HFFc6 (cell line): Measurements from ENCODE around the gene GBX2. TPM values are rescaled to one million over a fixed set of nuclear protein-coding genes. Genes with fewer than 3 reads are reported as not detected.

Experiments used
- DNase-seq: peaks from one replicate; pipeline ENCODE4 v3.0.0-alpha.2; 2018
- H3K27ac Mint-ChIP-seq: 2 replicates; pipeline ENCODE4 v1.8.0; 2020; ENCODE audit warnings: mild to moderate bottlenecking, mixed read lengths
- H3K27me3 Mint-ChIP-seq: 2 replicates; pipeline ENCODE4 v1.8.0; 2021; ENCODE audit warnings: mild to moderate bottlenecking, moderate library complexity, mixed read lengths; ENCODE audit not compliant: insufficient read depth
- H3K36me3 Mint-ChIP-seq: 2 replicates; pipeline ENCODE4 v1.8.0; 2021; ENCODE audit warnings: low read depth, mixed read lengths
- H3K4me1 Mint-ChIP-seq: 2 replicates; pipeline ENCODE4 v1.8.0; 2020; ENCODE audit warnings: low read depth, mixed read lengths
- H3K4me3 Mint-ChIP-seq: 2 replicates; pipeline ENCODE4 v1.8.0; 2020; ENCODE audit warnings: mild to moderate bottlenecking, moderate library complexity, mixed read lengths
- H3K9me3 Mint-ChIP-seq: 2 replicates; pipeline ENCODE4 v1.8.0; 2020; ENCODE audit warnings: mild to moderate bottlenecking, mixed read lengths
- CTCF ChIP-seq: fragments of 200-600 bp; sonication (generic); IDR thresholded peaks from 2 replicates; pipeline ENCODE4 v1.5.0; 2021; ENCODE audit warnings: antibody characterized with exemption, mild to moderate bottlenecking
- long read RNA-seq: library from polyadenylated mRNA; unstranded; transcript quantifications from one replicate; pipeline ENCODE4 v2.0.0, GENCODE V29; 2019
- total RNA-seq, 6 experiments: library from RNA; stranded (reverse); fragmentation: NEBNext Ultra II Directional; extraction: Animal tissue kit (Norgen Biotek cat#: 25700); gene quantifications; 2 replicates in 1 of 6; 3 replicates in 5 of 6; pipeline ENCODE4 v1.2.3, GENCODE V29; 2021

The GBX2 gene
- not detected for total RNA-seq
- long read RNA-seq: 0 reads

GRCh38 chr2:236168110-236169080, at the start of gene GBX2:
Gene GBX2 (minus strand): TSS chr2:236168386. CDS start chr2:236167971, 415 bp downstream.
- H3K4me1 Mint-ChIP-seq: peaks cover 16% of the 10 kb centered on the region; the same call in 1 of the 2 replicates
- no peak for DNase-seq
- H3K4me3 Mint-ChIP-seq: no peak within 1 kb of the TSS
- H3K27me3 Mint-ChIP-seq: peaks cover 57% of the 10 kb centered on the region
- H3K9me3 Mint-ChIP-seq: no peaks in the 10 kb centered on the region; the same call in 1 of the 2 replicates
- no peak for TF ChIP-seq CTCF
- H3K27ac Mint-ChIP-seq: no peak within 1 kb of the TSS
- H3K36me3 Mint-ChIP-seq: no peaks in the 10 kb centered on the region

GRCh38 chr2:236217926-236218325, 49.7 kb upstream of the GBX2 start:
- Mint-ChIP-seq H3K9me3 (peaks cover 57% of the 10 kb centered on the region), H3K4me3 (no peak overlapping the region), H3K4me1 (no peaks in the 10 kb centered on the region), H3K27ac (no peak overlapping the region), H3K27me3 (peaks cover 9% of the 10 kb centered on the region), H3K36me3 (peaks cover 18% of the 10 kb centered on the region; the same call in 1 of the 2 replicates)
- no peak for DNase-seq
- no peak for TF ChIP-seq CTCF

- no peak for DNase-seq
- Mint-ChIP-seq H3K27me3 (peaks cover 9% of the 10 kb centered on the region), H3K9me3 (peaks cover 50% of the 10 kb centered on the region), H3K4me1 (no peaks in the 10 kb centered on the region), H3K36me3 (peaks cover 18% of the 10 kb centered on the region; the same call in 1 of the 2 replicates), H3K27ac (no peak overlapping the region), H3K4me3 (no peak overlapping the region)
- no peak for TF ChIP-seq CTCF
Measured at GRCh38 chr2:236216711-236217110, 48.5 kb upstream of the GBX2 start.

- H3K36me3 Mint-ChIP-seq: peaks cover 18% of the 10 kb centered on the region; the same call in 1 of the 2 replicates
- no peak for TF ChIP-seq CTCF
- H3K9me3 Mint-ChIP-seq: peaks cover 48% of the 10 kb centered on the region
- H3K4me3 Mint-ChIP-seq: no peak overlapping the region
- H3K27me3 Mint-ChIP-seq: peaks cover 10% of the 10 kb centered on the region
- H3K27ac Mint-ChIP-seq: no peak overlapping the region
- no peaks in the 10 kb centered on the region for H3K4me1 Mint-ChIP-seq
- DNase-seq: no peak
Measured at GRCh38 chr2:236215761-236216333, 47.7 kb upstream of the GBX2 start.

GRCh38 chr2:236215196-236215595, 47.0 kb upstream of the GBX2 start:
- H3K36me3 Mint-ChIP-seq: peaks cover 18% of the 10 kb centered on the region; the same call in 1 of the 2 replicates
- H3K27me3 Mint-ChIP-seq: peaks cover 15% of the 10 kb centered on the region
- no peak for DNase-seq
- no peaks in the 10 kb centered on the region for H3K4me1 Mint-ChIP-seq
- no peak overlapping the region for H3K27ac Mint-ChIP-seq
- no peak overlapping the region for H3K4me3 Mint-ChIP-seq
- TF ChIP-seq CTCF: no peak
- peaks cover 46% of the 10 kb centered on the region for H3K9me3 Mint-ChIP-seq
